ENCODE measurements around the gene TCEANC2.

- TF ChIP-seq CTCF (IDR thresholded peaks at IDR 0.05), result no peak
- TF ChIP-seq POLR2AphosphoS5 (IDR thresholded peaks at IDR 0.05), result no peak
- no peak for TF ChIP-seq POLR2A (IDR thresholded peaks at IDR 0.05)
Measured at GRCh38 chr1:54112027-54112426, 58.6 kb downstream of the TCEANC2 start.

All from transverse colon (tissue), 4 donors.